IMR-90 (cell line): ENCODE results near the gene NAA10. TPM values are rescaled to one million over a fixed set of nuclear protein-coding genes. Genes with fewer than 3 reads are reported as not detected.

ENCODE experiments used
- ATAC-seq: fragments of 200-7000 bp; cut with Tn5 transposase; 2 replicates; pipeline ENCODE4 v1.9.1; 2020; ENCODE audit warnings: low read depth, mild to moderate bottlenecking, moderate library complexity
- BruUV-seq: library from RNA; stranded (reverse); fragments of 400-500 nt; replicated peaks from 2 replicates; lab custom pipeline; 2021; lab: Mats Ljungman, UMichigan
- CTCF ChIA-PET: fragments of 300-600 bp; formaldehyde crosslinking; extraction: SDS; loops from one replicate; lab custom pipeline; 2021; ENCODE audit warnings: antibody characterized with exemption; lab: Yijun Ruan, JAX
- POLR2A ChIA-PET: fragments of 300-600 bp; sonication (Branson Sonifier 250); formaldehyde crosslinking; loops from one replicate; lab custom pipeline; 2022; ENCODE audit warnings: antibody characterized with exemption; ENCODE audit not compliant: unreplicated experiment; lab: Charles Lee
- DNase-seq: peaks from one replicate; pipeline ENCODE4 v3.0.0; 2013
- H2AFZ ChIP-seq: replicated peaks from 2 replicates; pipeline ENCODE3; 2013; ENCODE audit warnings: low read length, mild to moderate bottlenecking; ENCODE audit not compliant: poor library complexity
- H2AK5ac ChIP-seq: 2 replicates; pipeline ENCODE4 v1.6.1; 2013; ENCODE audit warnings: low read depth, low read length, inconsistent platforms
- H2AK9ac ChIP-seq: replicated peaks from 2 replicates; pipeline ENCODE3; 2013; ENCODE audit warnings: mild to moderate bottlenecking, low read depth, low read length, moderate library complexity; ENCODE audit not compliant: poor library complexity
- H2BK120ac ChIP-seq: 2 replicates; pipeline ENCODE4 v1.6.1; 2013; ENCODE audit warnings: low read depth, low read length, inconsistent platforms
- H2BK15ac ChIP-seq: 3 replicates; pipeline ENCODE4 v1.6.1; 2013; ENCODE audit warnings: low read depth, low read length, inconsistent platforms
- H2BK20ac ChIP-seq: 2 replicates; pipeline ENCODE4 v1.6.1; 2013; ENCODE audit warnings: low read depth, mild to moderate bottlenecking, inconsistent platforms, low read length, moderate library complexity
- H2BK5ac ChIP-seq: 2 replicates; pipeline ENCODE4 v1.6.1; 2013; ENCODE audit warnings: mild to moderate bottlenecking, low read depth, low read length, inconsistent platforms; ENCODE audit not compliant: poor library complexity, severe bottlenecking
- H3K14ac ChIP-seq: replicated peaks from 2 replicates; pipeline ENCODE4 v1.6.1; 2013; ENCODE audit warnings: low read depth, low read length, inconsistent platforms
- H3K18ac ChIP-seq: 2 replicates; pipeline ENCODE4 v1.6.1; 2013; ENCODE audit warnings: low read depth, low read length, control low read depth
- H3K23ac ChIP-seq: 2 replicates; pipeline ENCODE4 v1.6.1; 2013; ENCODE audit warnings: low read depth, low read length, inconsistent platforms
- H3K27ac ChIP-seq: 2 replicates; pipeline ENCODE4 v1.5.1; 2013; ENCODE audit warnings: mild to moderate bottlenecking, control low read depth, low read length; ENCODE audit not compliant: insufficient read depth
- H3K27me3 ChIP-seq: 2 replicates; pipeline ENCODE4 v1.6.1; 2013; ENCODE audit warnings: low read length; ENCODE audit not compliant: control insufficient read depth, insufficient read depth
- H3K36me3 ChIP-seq: 2 replicates; pipeline ENCODE4 v1.6.1; 2013; ENCODE audit warnings: low read length, mixed read lengths; ENCODE audit not compliant: control insufficient read depth, insufficient read depth
- H3K4ac ChIP-seq: 2 replicates; pipeline ENCODE4 v1.6.1; 2013; ENCODE audit warnings: low read depth, low read length, inconsistent platforms
- H3K4me1 ChIP-seq: 2 replicates; pipeline ENCODE4 v1.6.1; 2013; ENCODE audit warnings: low read length, mixed read lengths; ENCODE audit not compliant: control insufficient read depth, insufficient read depth
- H3K4me2 ChIP-seq: 2 replicates; pipeline ENCODE4 v1.6.1; 2013; ENCODE audit warnings: low read depth, mild to moderate bottlenecking, control low read depth, low read length, moderate library complexity
- H3K4me3 ChIP-seq: 2 replicates; pipeline ENCODE4 v1.5.1; 2013; ENCODE audit warnings: low read depth, mild to moderate bottlenecking, control low read depth, low read length, moderate library complexity; ENCODE audit not compliant: insufficient read depth
- H3K56ac ChIP-seq: 2 replicates; pipeline ENCODE4 v1.6.1; 2013; ENCODE audit warnings: low read length, inconsistent platforms; ENCODE audit not compliant: insufficient read depth; ENCODE audit errors: extremely low read depth
- H3K79me1 ChIP-seq, 2 experiments: 2 replicates each; pipeline ENCODE4 v1.6.1; 2013; ENCODE audit warnings: low read length in 2 of 2, inconsistent platforms in 1 of 2, low read depth in 1 of 2
- H3K9ac ChIP-seq: 2 replicates; pipeline ENCODE4 v1.6.1; 2013; ENCODE audit warnings: low read depth, low read length, control low read depth
- H3K9me1 ChIP-seq: 2 replicates; pipeline ENCODE4 v1.6.1; 2013; ENCODE audit warnings: low read length, inconsistent platforms; ENCODE audit not compliant: insufficient read depth
- H3K9me3 ChIP-seq: 2 replicates; pipeline ENCODE4 v1.6.1; 2013; ENCODE audit warnings: low read length; ENCODE audit not compliant: control insufficient read depth, insufficient read depth
- H4K20me1 ChIP-seq: 2 replicates; pipeline ENCODE4 v1.6.1; 2013; ENCODE audit warnings: low read length, inconsistent platforms; ENCODE audit not compliant: insufficient read depth
- H4K5ac ChIP-seq: 2 replicates; pipeline ENCODE4 v1.6.1; 2013; ENCODE audit warnings: mild to moderate bottlenecking, low read depth, low read length, control low read depth
- H4K8ac ChIP-seq, 2 experiments: 2 replicates each; pipeline ENCODE4 v1.6.1; 2013; ENCODE audit warnings: low read depth in 2 of 2, low read length in 2 of 2, control low read depth in 1 of 2, inconsistent platforms in 1 of 2
- H4K91ac ChIP-seq: 2 replicates; pipeline ENCODE4 v1.6.1; 2013; ENCODE audit warnings: low read depth, low read length, inconsistent platforms; ENCODE audit not compliant: insufficient read depth
- BHLHE40 ChIP-seq: fragments of 150-350 bp; IDR thresholded peaks from 2 replicates; pipeline ENCODE4 v1.6.1; 2016; ENCODE audit warnings: mild to moderate bottlenecking, low read depth, low read length
- CEBPB ChIP-seq: IDR thresholded peaks from 2 replicates; pipeline ENCODE4 v1.6.1; 2012; ENCODE audit warnings: low read depth, low read length, improper control_type of control experiment
- CHD1 ChIP-seq: IDR thresholded peaks from 2 replicates; pipeline ENCODE4 v1.6.1; 2012; ENCODE audit warnings: low read depth, low read length, improper control_type of control experiment
- CTCF ChIP-seq: conservative IDR thresholded peaks from 2 replicates; pipeline ENCODE4 v1.5.1; 2012; ENCODE audit warnings: mild to moderate bottlenecking, low read depth, low read length, improper control_type of control experiment
- ELK1 ChIP-seq: fragments of 150-350 bp; IDR thresholded peaks from 2 replicates; pipeline ENCODE4 v1.6.1; 2016; ENCODE audit warnings: low read depth, mild to moderate bottlenecking, low read length, moderate library complexity, borderline replicate concordance
- FOS ChIP-seq: fragments of 150-350 bp; IDR thresholded peaks from 2 replicates; pipeline ENCODE4 v1.6.1; 2016; ENCODE audit warnings: low read depth, low read length
- MAFK ChIP-seq: IDR thresholded peaks from 2 replicates; pipeline ENCODE4 v1.6.1; 2012; ENCODE audit warnings: low read depth, low read length, improper control_type of control experiment
- MAZ ChIP-seq: IDR thresholded peaks from 2 replicates; pipeline ENCODE4 v1.6.1; 2012; ENCODE audit warnings: low read depth, mild to moderate bottlenecking, low read length, improper control_type of control experiment, moderate library complexity, borderline replicate concordance
- MXI1 ChIP-seq: IDR thresholded peaks from 2 replicates; pipeline ENCODE4 v1.6.1; 2012; ENCODE audit warnings: low read depth, mild to moderate bottlenecking, low read length, moderate library complexity, borderline replicate concordance
- NFE2L2 ChIP-seq: fragments of 150-350 bp; IDR thresholded peaks from 2 replicates; pipeline ENCODE4 v1.6.1; 2016; ENCODE audit warnings: low read depth, mild to moderate bottlenecking, low read length
- POLR2A ChIP-seq: IDR thresholded peaks from 2 replicates; pipeline ENCODE4 v1.6.1; 2012; ENCODE audit warnings: mild to moderate bottlenecking, low read depth, low read length
- RAD21 ChIP-seq: IDR thresholded peaks from 2 replicates; pipeline ENCODE4 v1.6.1; 2012; ENCODE audit warnings: low read length, improper control_type of control experiment
- RCOR1 ChIP-seq: IDR thresholded peaks from 2 replicates; pipeline ENCODE4 v1.6.1; 2012; ENCODE audit warnings: mild to moderate bottlenecking, low read length, improper control_type of control experiment; ENCODE audit not compliant: insufficient replicate concordance
- RFX5 ChIP-seq: IDR thresholded peaks from 2 replicates; pipeline ENCODE4 v1.8.0; 2012; ENCODE audit warnings: low read depth, mild to moderate bottlenecking, low read length, moderate library complexity
- SMC3 ChIP-seq: fragments of 150-350 bp; IDR thresholded peaks from 2 replicates; pipeline ENCODE4 v1.6.1; 2016; ENCODE audit warnings: low read depth, mild to moderate bottlenecking, antibody characterized with exemption, low read length, moderate library complexity
- USF2 ChIP-seq: fragments of 150-350 bp; IDR thresholded peaks from 2 replicates; pipeline ENCODE4 v1.6.1; 2017; ENCODE audit warnings: mild to moderate bottlenecking, antibody characterized with exemption, low read length, low read depth
- WGBS, 2 experiments: methylation state at CpG; one replicate each; pipeline versions ENCODE4 v1.1.5 to v1.1.7; 2013; ENCODE audit warnings: missing lambda C conversion rate in 2 of 2; ENCODE audit not compliant: insufficient read length in 1 of 2; ENCODE audit errors: extremely low coverage in 2 of 2; 5-methylcytosine and 5-hydroxymethylcytosine counted together
- dilution Hi-C: fragments of 300-500 bp; cut with HindIII; formaldehyde crosslinking; loops from one replicate; pipeline ENCODE4 v1.14.3; 2018; ENCODE audit warnings: low sequenced_read_pairs; ENCODE audit not compliant: unreplicated experiment
- in situ Hi-C: fragments of 300-500 bp; cut with MboI; formaldehyde crosslinking; loops from 3 replicates; pipeline ENCODE4 v1.14.3; 2019; ENCODE audit warnings: low sequenced_read_pairs, inconsistent platforms, mixed read lengths
- intact Hi-C: fragments of 100-400 bp; cut with micrococcal nuclease; formaldehyde crosslinking; loops from 2 replicates; pipeline ENCODE4 v1.10.0; 2022
- polyA plus RNA-seq, 3 experiments: library from polyadenylated mRNA; depleted of rRNA; stranded (reverse); fragments of >200 nt; gene quantifications; 2 replicates each; pipeline ENCODE4 v1.2.3, GENCODE V29; 2012; ENCODE audit warnings: low replicate concordance in 1 of 3
- total RNA-seq: library from RNA; depleted of rRNA; stranded (reverse); fragments of >200 nt; gene quantifications from 2 replicates; pipeline ENCODE4 v1.2.3, GENCODE V29; 2012

The NAA10 gene
- total and polyA plus RNA-seq, 2 of the 4 experiments (the other 2 are of a cell fraction): 98.6 to 172 TPM

DNA sequence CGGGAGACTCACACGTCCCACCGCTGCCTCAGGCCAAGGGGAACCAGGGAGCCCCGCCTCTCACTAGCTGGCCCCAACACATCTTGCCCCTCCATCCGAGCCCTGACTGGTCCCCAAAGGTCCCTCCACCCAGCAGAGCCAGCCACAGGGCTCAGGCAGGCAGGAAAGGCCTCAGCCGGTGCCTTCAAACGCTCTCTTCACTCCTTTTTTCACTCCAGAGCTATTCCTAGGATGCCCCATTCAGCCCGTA lies 7.2 kb downstream of the NAA10 start:
- in situ Hi-C loops: no loop called here
- Histone ChIP-seq H2BK120ac (peak overlapping the region; percentile 7; the same call in 1 of the 2 replicates), H3K4me2 (peak overlapping the region; percentile 88), H4K91ac (peak overlapping the region; percentile 73), H3K36me3 (peaks cover 23% of the 10 kb centered on the region), H2BK5ac (peak overlapping the region; percentile 90), H3K56ac (peak overlapping the region; percentile 63), H2AK5ac (peak overlapping the region; percentile 94), H3K14ac (peak overlapping the region; percentile 74), H3K79me1 (peaks cover 0 to 7% of the 10 kb centered on the region in 2 experiments; a peak in 2 of 4 replicates), H3K27me3 (no peaks in the 10 kb centered on the region; the same call in 1 of the 2 replicates), H3K4me1 (peaks cover 2% of the 10 kb centered on the region), H3K9ac (peak overlapping the region; percentile 94), H3K27ac (peak overlapping the region; percentile 97), H3K18ac (peak overlapping the region; percentile 16), H4K20me1 (peaks cover 8% of the 10 kb centered on the region), H3K9me3 (no peaks in the 10 kb centered on the region), H2BK20ac (no peak overlapping the region), H3K23ac (peak overlapping the region; percentile 79), H2AFZ (peak overlapping the region; percentile 90), H4K5ac (peak overlapping the region; percentile 82), H3K9me1 (no peaks in the 10 kb centered on the region; the same call in 1 of the 2 replicates), H3K4ac (peak overlapping the region; percentile 95), H2AK9ac (peak overlapping the region; percentile 97), H2BK15ac (no peak overlapping the region; the same call in 2 of the 3 replicates), H3K4me3 (peak overlapping the region; percentile 82), H4K8ac (peak overlapping the region; percentile 67 to 97)
- dilution Hi-C loops: no loop called here
- intact Hi-C loops: loop anchor here (5.0 kb wide), 1 partner anchor 135 kb away; the partner anchor contains the start of genes IDH3G and SSR4
- 42% methylated on average over 2 of the region's 8 CpGs; no CpG with 5 or more reads in 1 of the 2 experiments for WGBS, 2 experiments
- no peak; the same call in 1 of the 2 replicates for ATAC-seq
- no TSS peak for BruUV-seq
- ChIA-PET CTCF (no interaction called here), POLR2A (no interaction called here)
- TF ChIP-seq NFE2L2 (no peak), CHD1 (no peak), USF2 (no peak), CEBPB (no peak), POLR2A (no peak), CTCF (no peak), MAZ (no peak), BHLHE40 (no peak), MAFK (no peak), RCOR1 (no peak), RFX5 (no peak), MXI1 (no peak), FOS (no peak), ELK1 (no peak), SMC3 (no peak), RAD21 (no peak)
- no peak for DNase-seq
